Measurements from ENCODE around the gene CNRIP1.

Gene CNRIP1

GRCh38 chr2:68328901-68329300 lies 9.2 kb upstream of the CNRIP1 start:
- TF ChIP-seq CTCF (IDR thresholded peaks at IDR 0.05; ENCODE audit: low read depth, low read length) = no peak
- no peak for DNase-seq (ENCODE audit: low read depth, low spot score)
- in situ Hi-C loops (cut with HindIII; ENCODE audit: low sequenced_read_pairs) = no loop called here

GRCh38 chr2:68325056-68325455 lies 5.3 kb upstream of the CNRIP1 start:
- DNase-seq (ENCODE audit: low read depth, low spot score) = no peak
- H3K4me3 ChIP-seq (ENCODE audit: low read depth, low read length) = no peak overlapping the region
- in situ Hi-C loops (cut with HindIII; ENCODE audit: low sequenced_read_pairs) = no loop called here
- TF ChIP-seq CTCF (IDR thresholded peaks at IDR 0.05; ENCODE audit: low read depth, low read length) = no peak

More at GRCh38 chr2:68328901-68329300, 9.2 kb upstream of the CNRIP1 start:
- H3K4me3 ChIP-seq (ENCODE audit: low read depth, low read length) = no peak overlapping the region

GRCh38 chr2:68320118-68320641 lies 431 bp upstream of the CNRIP1 start:
- DNase-seq (ENCODE audit: low read depth, low spot score) = no peak
- peak overlapping the region; percentile 79 for H3K4me3 ChIP-seq (ENCODE audit: low read depth, low read length)
- in situ Hi-C loops (cut with HindIII; ENCODE audit: low sequenced_read_pairs) = no loop called here
- TF ChIP-seq CTCF (IDR thresholded peaks at IDR 0.05; ENCODE audit: low read depth, low read length) = no peak

- in situ Hi-C loops (cut with HindIII; ENCODE audit: low sequenced_read_pairs) = no loop called here
- TF ChIP-seq CTCF (IDR thresholded peaks at IDR 0.05; ENCODE audit: low read depth, low read length) = no peak
- peak overlapping the region; percentile 79 for H3K4me3 ChIP-seq (ENCODE audit: low read depth, low read length)
- peak; percentile 10 for DNase-seq (ENCODE audit: low read depth, low spot score)
These were observed 793 bp downstream of the CNRIP1 start for GRCh38 chr2:68318914-68319397.

- peak overlapping the region; percentile 79 for H3K4me3 ChIP-seq (ENCODE audit: low read depth, low read length)
- in situ Hi-C loops (cut with HindIII; ENCODE audit: low sequenced_read_pairs) = no loop called here
- no peak for TF ChIP-seq CTCF (IDR thresholded peaks at IDR 0.05; ENCODE audit: low read depth, low read length)
- peak; percentile 12 for DNase-seq (ENCODE audit: low read depth, low spot score)
These were observed 1.5 kb downstream of the CNRIP1 start for GRCh38 chr2:68317971-68318913.

- no peak for DNase-seq (ENCODE audit: low read depth, low spot score)
- TF ChIP-seq CTCF (IDR thresholded peaks at IDR 0.05; ENCODE audit: low read depth, low read length) = peak; percentile 5
- in situ Hi-C loops (cut with HindIII; ENCODE audit: low sequenced_read_pairs) = no loop called here
- no peak overlapping the region for H3K4me3 ChIP-seq (ENCODE audit: low read depth, low read length)
These were observed 3.6 kb downstream of the CNRIP1 start for GRCh38 chr2:68316111-68316510.

Measured in astrocyte of the spinal cord (primary cell).